Activated CD4-positive, CD25-positive, alpha-beta regulatory T cell treated with anti-CD3 and anti-CD28 coated beads, Interleukin-2, amount 50 U/mL, for 24 hours (primary cell): ENCODE results near the gene HPCAL4.
A peak's percentile ranks its signal among the peaks of the same experiment; 100 is the strongest.

ENCODE experiments used
- ATAC-seq, 2 donors: fragments of 150-1000 bp; cut with Tn5 transposase; one replicate each; pipeline ENCODE4 v1.10.0; 2021; ENCODE audit warnings: mild to moderate bottlenecking in 1 of 2, moderate library complexity in 1 of 2

Gene HPCAL4

DNA sequence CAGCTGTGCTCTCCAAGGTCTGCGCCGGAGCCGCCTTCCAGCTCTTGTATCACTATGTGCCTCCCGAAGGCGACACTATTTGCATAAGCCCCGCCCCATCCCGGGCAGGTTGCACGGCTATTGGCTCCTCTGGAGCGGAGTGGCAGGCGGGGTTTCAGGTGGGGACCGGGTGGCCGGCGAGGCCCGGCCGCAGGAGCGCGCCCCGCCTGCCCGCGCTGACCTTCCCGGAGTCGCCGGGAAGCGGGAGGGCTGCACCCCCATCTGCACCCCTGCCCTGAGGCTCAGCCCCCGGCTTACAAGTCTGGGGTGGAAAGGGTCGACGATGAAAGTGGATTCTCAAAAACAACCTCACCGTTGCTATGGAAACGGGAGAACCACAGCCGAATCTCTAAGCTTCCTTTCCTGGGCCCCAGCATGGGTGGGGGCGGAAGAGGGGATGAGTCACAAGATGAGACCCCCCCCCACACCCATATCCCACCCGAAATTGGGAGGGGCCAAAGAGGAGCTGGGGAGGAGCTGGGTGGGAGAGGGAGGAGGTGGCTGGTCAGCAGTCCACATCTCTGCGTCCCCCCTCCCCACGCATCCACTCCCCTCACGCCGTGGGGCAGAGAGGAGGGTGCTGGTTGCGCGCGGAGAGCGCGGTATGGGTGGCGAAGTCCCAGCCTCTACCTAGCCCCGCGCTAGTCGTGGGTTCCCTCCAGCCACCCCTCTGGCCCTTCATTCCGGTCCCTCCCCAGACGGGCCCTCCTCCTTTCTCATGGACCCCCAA lies at the start of gene HPCAL4:
Gene HPCAL4, minus strand, starts transcription at position 51 of the 769 bp plus-strand sequence. CDS start 6,830 bp downstream, outside the sequence.
- ATAC-seq, result peak; percentile 94 to 96

- ATAC-seq, result peak; percentile 99
Measured at GRCh38 chr1:39738622-39739366, 47.6 kb upstream of the HPCAL4 start, which contains the start of gene PPIE. TSS of gene PPIE (plus strand) at chr1:39738882. CDS start at chr1:39738901, 19 bp downstream.

DNA sequence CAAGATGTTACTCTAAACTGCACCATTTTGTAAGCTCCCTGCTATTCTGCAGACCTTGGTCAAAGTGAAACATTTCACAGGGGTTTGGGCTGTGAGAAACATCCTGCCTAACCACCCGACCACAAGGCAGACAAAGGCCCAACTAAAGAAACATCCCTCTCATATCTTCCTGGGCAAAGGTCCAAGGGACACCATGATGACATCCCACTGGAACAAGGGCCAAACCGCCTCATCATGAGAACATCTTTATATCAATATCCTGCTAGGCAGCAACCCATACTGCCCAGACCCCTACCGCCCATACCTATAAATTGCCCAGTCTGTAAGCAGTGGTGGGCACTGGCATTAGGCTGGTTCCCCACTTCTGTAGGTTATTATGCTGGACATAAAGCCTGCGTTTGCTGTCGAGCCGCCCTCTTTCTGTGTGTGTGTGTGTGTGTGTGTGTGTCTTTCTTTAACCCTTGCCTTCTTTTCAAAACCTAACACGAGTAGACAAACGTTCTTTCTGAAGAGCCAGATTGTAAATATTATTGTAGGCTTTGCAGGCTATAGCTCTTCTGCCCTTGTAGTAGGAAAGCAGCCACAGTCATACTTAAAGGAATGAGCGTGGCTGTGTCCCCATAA lies 46.4 kb upstream of the HPCAL4 start:
- no peak for ATAC-seq

DNA sequence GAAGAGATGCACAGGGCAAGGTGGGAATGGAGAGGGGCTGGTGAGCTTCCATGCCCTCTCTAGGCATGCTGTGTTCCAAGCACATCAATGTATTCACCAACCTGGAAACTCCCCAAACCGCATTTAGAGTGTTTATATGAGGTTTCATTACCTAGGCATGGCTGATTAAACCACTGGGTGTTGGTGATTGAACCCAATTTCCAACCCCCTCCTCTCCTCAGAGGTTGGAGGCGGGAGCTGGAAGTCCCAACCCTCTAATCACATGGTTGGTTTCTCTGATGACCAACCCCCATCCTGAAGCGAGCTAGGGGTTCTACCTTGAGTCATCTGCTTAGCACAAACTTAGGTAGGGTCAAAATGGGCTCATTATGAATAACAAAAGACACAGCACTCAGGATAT lies 44.5 kb upstream of the HPCAL4 start:
- ATAC-seq, result no peak

DNA sequence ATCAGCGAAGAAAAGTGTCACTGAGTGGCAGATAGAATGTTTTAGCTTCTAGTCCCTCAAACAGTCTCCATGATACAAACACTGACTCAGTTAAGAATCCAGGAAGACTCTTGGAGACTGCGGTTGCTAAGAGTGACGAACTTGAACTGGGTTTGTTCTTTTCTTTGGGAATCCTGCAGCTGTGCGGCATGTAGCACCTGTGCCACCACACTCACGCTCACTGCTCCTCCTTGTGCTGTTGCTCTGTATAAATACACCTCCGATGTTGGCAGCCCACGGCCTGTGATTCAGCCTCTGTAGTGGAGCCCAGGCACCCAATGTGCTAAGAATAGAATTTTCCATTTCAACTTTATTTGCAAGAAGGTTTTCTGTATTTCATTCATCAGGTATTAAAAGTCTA lies 41.9 kb upstream of the HPCAL4 start:
- ATAC-seq, result no peak

DNA sequence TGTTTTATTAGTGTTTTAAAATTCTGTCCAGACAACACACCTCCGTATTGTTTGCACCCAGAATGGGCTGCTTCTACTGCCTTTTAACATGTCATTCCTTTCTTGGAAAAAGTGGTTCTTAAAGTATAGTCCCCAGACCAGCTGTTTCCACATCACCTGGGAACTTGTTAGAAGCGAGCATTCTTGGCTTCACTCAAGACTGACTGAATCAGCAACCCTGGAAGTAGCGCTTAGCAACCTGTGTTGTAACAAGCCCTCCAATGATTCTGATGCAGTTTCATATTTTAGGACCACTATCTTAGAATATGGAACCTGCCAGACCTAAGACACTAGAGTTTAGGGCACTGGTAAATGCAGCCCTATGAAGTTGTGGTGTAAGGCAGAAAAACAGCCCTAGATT lies 41.5 kb upstream of the HPCAL4 start:
- no peak for ATAC-seq

GRCh38 chr1:39729842-39730241 lies 38.6 kb upstream of the HPCAL4 start:
- no peak for ATAC-seq

GRCh38 chr1:39729030-39729429 lies 37.8 kb upstream of the HPCAL4 start:
- ATAC-seq, result no peak

GRCh38 chr1:39727932-39728317 lies 36.7 kb upstream of the HPCAL4 start:
- ATAC-seq, result no peak

DNA sequence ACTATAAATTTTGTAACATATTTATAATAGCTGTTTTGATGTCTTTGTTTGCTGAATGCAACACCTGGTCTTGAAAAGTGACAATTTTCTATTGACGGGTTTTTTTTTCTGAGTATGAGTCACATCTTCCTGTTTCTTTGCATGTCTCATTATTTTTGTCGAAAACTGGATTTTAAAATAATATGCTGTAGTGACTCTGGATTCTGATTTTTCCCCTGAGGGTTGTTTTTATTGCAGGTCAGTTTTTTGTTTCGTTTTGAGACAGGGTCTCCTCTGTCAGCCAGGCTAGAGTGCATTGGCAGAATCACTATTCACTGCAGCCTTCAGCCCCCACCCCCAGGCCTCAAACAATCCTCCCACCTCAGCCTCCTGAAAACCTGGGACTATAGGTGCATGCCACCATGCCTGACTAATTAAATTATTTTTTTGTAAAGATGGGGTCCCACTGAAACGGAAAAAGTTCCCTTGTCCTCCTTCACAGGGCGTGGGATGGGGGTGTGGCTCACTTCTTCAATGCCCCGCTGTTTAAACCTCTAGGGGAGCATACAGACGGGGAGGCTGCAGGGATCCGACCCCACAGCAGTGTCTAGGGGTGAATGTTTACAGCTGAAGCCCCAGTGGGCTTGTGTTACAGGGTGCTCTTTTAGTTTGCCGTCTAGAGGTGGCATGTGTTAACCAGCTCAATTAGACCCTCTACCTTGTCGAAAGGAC lies 36.1 kb upstream of the HPCAL4 start:
- peak in 1 of 2 donors; percentile 45 for ATAC-seq

DNA sequence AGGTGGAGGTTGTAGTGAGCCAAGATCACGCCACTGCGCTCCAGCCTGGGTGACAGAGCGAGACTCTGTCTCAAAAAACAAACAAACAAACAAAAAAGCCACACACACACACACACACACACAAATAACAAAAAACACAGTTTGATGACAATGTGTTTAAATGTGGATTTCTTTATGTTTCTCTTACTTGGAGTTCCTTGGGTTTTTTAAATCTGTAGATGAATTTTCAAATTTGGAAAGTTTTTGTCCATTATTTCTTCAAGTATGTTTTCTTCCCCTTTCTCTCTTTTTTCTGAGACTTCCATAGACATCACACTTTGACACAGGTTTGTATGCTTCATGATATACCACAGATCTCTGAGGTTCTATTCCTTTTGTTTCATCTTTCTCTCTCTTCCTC lies 35.4 kb upstream of the HPCAL4 start:
- no peak for ATAC-seq

- ATAC-seq, result no peak
Measured at GRCh38 chr1:39722495-39722894, 31.3 kb upstream of the HPCAL4 start.

- no peak for ATAC-seq
Measured at GRCh38 chr1:39721664-39722063, 30.4 kb upstream of the HPCAL4 start.

DNA sequence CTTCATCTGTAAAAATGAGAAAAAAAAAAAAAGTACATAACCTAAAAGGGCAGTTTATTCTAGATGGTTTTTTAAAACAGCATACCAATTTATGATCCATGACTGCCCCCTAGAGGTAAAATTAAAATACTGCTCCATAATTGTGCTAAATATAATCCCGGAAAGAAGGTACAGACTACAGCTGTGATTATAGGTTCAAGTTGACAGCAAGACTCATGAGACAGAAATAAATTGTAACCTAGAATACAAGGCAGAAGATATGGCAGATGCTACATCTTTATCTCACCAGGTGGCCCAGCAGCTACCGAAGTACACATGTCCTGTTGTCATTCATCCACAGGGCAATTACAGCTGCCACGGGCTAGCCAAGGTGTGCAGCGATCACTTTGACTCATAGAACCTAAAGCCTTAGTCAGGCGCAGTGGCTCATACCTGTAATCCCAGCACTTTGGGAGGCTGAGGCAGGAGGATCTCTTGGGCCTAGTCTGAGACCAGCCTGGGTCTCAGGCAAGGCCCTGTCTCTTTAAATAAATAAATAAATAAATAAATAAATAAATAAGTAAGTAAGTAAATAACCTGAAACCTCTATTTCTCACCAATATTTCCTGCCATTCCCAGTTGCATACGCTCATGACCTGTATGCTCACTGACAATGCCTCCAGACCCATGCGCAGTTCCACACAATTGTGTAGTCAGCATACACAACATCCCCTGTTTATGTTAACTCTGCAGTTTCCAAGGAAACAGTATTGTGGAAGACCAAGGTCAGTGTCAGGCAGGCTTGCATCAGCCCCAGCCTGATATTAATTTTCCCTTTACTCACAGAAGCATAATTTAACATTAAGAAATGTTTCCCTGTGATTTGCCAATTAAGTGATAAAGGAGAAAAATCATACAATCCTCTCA lies 29.1 kb upstream of the HPCAL4 start:
- peak; percentile 45 to 51 for ATAC-seq

GRCh38 chr1:39717809-39718208 lies 26.6 kb upstream of the HPCAL4 start:
- ATAC-seq, result no peak

DNA sequence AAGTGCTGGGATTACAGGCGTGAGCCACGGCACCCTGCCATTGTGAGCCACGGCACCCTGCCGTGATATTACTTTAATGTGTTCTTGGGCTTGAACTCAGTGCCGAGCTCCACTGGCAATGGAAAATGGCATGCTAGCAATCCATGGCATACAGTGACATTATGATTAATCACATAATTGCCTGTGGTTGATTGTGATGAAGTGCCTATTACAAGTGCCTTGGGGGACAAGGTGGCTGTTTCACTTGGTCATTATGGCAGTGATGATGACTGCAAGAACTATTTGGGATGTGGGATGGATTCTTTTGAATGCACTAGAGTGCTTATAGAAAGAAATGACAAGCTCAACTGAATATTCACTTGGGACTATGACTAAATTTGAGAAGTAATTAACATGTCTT lies 22.3 kb upstream of the HPCAL4 start:
- ATAC-seq, result no peak

GRCh38 chr1:39711966-39712340 lies 20.7 kb upstream of the HPCAL4 start:
- no peak for ATAC-seq

DNA sequence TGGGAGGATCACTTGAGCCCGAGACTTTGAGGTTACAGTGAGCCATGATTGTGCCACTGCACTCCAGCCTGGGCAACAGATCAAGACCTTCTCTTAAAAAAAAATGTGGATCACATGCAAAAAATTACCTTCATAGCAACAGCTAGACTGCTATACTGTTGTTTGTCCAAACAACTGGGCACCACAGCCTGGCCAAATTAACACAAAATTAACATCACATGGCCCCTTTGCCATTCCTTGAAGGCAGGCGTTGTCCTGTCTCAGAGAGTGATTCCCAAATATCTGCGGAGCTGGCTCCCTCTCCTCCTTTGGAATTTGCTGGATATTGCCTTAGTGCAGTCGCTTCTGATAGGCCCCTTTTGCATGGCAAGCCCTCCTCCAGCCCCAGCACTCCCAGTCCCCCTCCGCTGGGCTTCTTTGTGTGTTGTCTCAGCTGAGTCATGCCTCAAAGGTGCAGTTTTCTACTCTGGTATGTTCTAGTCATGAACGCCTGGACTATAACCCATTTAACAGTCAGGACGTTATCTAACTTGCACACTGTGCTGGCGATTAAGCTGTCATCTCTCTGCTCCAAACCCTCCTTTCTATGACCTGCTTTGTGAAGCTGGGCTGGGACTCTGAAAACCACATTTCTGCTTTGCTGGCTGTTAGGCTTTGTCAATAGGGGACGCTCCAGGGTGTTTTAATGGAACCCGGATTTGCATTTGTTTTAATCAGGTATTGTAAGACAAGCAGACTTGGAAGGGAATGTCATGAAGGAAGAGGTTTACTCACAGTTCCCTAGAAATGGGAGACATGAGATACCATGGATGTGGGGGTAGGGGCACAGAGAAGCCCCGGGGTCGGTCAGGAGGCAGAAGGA lies 20.1 kb upstream of the HPCAL4 start:
- ATAC-seq, result no peak

DNA sequence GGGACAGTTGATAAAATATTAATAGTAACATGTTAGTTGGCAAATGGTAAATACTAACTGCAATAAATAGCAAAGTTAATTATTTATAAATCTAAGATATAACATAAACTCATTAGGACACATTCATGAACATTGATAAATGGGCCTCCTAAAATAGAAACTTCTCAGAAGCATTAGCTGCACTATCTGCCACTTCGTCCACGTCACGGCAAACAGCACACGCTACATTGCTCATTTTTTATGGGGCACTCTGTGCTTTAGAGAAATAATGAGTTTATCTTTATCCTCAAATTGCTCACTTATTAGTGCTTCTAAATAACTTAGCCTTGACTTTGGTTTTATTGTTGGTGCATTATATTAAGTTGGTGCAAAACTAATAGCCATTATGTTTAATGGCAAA lies 16.3 kb upstream of the HPCAL4 start:
- ATAC-seq, result no peak

DNA sequence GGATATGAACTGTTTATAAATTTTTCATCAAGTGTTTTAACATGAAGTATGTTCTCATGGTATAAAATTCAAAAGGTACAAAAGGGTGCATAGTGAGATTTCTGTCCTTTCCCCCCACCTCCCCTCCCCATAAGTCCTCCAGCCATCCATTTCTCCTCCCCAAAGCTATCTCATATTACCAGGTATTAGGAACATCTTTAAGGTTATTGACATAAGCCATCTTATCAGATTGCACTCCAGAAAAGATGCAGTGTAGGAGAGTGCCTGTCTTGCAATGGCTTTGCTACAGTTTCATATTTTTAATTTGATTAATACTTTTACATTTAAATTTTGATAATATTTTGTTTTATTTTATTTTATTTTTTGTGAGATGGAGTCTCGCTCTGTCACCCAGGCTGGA lies 13.5 kb upstream of the HPCAL4 start:
- no peak for ATAC-seq

- ATAC-seq, result no peak
Measured at GRCh38 chr1:39701049-39701439, 9.8 kb upstream of the HPCAL4 start.
